Small intestine (tissue), 7 donors: Measurements from ENCODE around the gene CCDC190. TPM values are rescaled to one million over a fixed set of nuclear protein-coding genes. Genes with fewer than 3 reads are reported as not detected.

Experiments used
- DNase-seq, 2 donors: peaks; one replicate each; pipeline versions ENCODE4 v3.0.0 to v3.0.0-alpha.2; 2013
- FAIRE-seq: peaks from 2 replicates; lab custom pipeline; 2012; peaks lifted over from hg19 to GRCh38; lab: Jason Lieb, UNC
- H3K27ac ChIP-seq, 3 donors: one replicate each; pipeline ENCODE4 v1.5.1; 2013; ENCODE audit warnings: low read length in 2 of 3, mild to moderate bottlenecking in 2 of 3, control low read depth in 1 of 3, inconsistent platforms in 1 of 3, low read depth in 1 of 3, moderate library complexity in 1 of 3
- H3K27me3 ChIP-seq, 3 donors: one replicate each; pipeline ENCODE4 v1.6.1; 2013; ENCODE audit warnings: low read length in 3 of 3, inconsistent platforms in 1 of 3; ENCODE audit not compliant: control insufficient read depth in 3 of 3, insufficient read depth in 3 of 3
- H3K36me3 ChIP-seq, 3 donors: one replicate each; pipeline ENCODE4 v1.6.1; 2013; ENCODE audit warnings: low read length in 3 of 3, inconsistent platforms in 1 of 3, low read depth in 1 of 3, mild to moderate bottlenecking in 1 of 3, moderate library complexity in 1 of 3; ENCODE audit not compliant: control insufficient read depth in 3 of 3, insufficient read depth in 2 of 3
- H3K4me1 ChIP-seq, 3 donors: one replicate each; pipeline ENCODE4 v1.6.1; 2013; ENCODE audit warnings: low read length in 2 of 3, inconsistent platforms in 1 of 3, low read depth in 1 of 3, mild to moderate bottlenecking in 1 of 3, moderate library complexity in 1 of 3; ENCODE audit not compliant: control insufficient read depth in 3 of 3, insufficient read depth in 2 of 3
- H3K4me3 ChIP-seq, 3 donors: one replicate each; pipeline ENCODE4 v1.5.1; 2013; ENCODE audit warnings: low read length in 3 of 3, control low read depth in 1 of 3, inconsistent platforms in 1 of 3, low read depth in 1 of 3, mild to moderate bottlenecking in 1 of 3, moderate library complexity in 1 of 3
- H3K9me3 ChIP-seq, 2 donors: one replicate each; pipeline ENCODE4 v1.6.1; 2013; ENCODE audit warnings: low read depth in 1 of 2, low read length in 1 of 2; ENCODE audit not compliant: control insufficient read depth in 2 of 2, insufficient read depth in 1 of 2
- WGBS, 3 donors: extraction: QIAGEN DNeasy Blood & Tissue Kit; methylation state at CpG; one replicate each; pipeline ENCODE4 v1.1.7; 2013; 5-methylcytosine and 5-hydroxymethylcytosine counted together
- polyA plus RNA-seq, 4 donors: library from polyadenylated mRNA; stranded (reverse) in 3 of 4; unstranded in 1 of 4; fragments of 200-250 nt in 3 of 4; fragments of 120-200 nt in 1 of 4; gene quantifications; one replicate each; pipeline versions ENCODE4 v1.2.1 to v1.2.3, GENCODE V29; 2013
- donor health status: healthy with polysubstance abuse.
- donor health status: control.
- donor health status: control.
- donor health status: Bipolar disorder and iron deficiency.
- donor health status: healthy.

CCDC190 gene
- polyA plus RNA-seq, 4 donors, result 0.06 TPM; not detected in 3

- 63 to 83% (median 77%) methylated on average over 4 of the region's 4 CpGs for WGBS, 3 donors
- FAIRE-seq (no peak), DNase-seq (no peak)
- no peak overlapping the region for H3K27ac ChIP-seq
- H3K4me3 ChIP-seq, result no peak overlapping the region
- H3K4me1 ChIP-seq, result no peaks in the 10 kb centered on the region
- peaks cover 0 to 2% (median 0%) of the 10 kb centered on the region in 3 donors for H3K27me3 ChIP-seq
- H3K36me3 ChIP-seq, result no peaks in the 10 kb centered on the region
- H3K9me3 ChIP-seq, result no peaks in the 10 kb centered on the region
Measured at GRCh38 chr1:162855461-162856150, 5.4 kb downstream of the CCDC190 start.

- peak; percentile 72 for FAIRE-seq
- peaks cover 0 to 2% (median 0%) of the 10 kb centered on the region in 3 donors for H3K27me3 ChIP-seq
Measured at GRCh38 chr1:162854245-162854882, 6.6 kb downstream of the CCDC190 start.

GRCh38 chr1:162851341-162851740, 9.6 kb downstream of the CCDC190 start:
- Histone ChIP-seq H3K27ac (no peak overlapping the region), H3K4me3 (no peak overlapping the region), H3K9me3 (no peaks in the 10 kb centered on the region), H3K36me3 (no peaks in the 10 kb centered on the region), H3K4me1 (no peaks in the 10 kb centered on the region), H3K27me3 (peaks cover 0 to 2% (median 0%) of the 10 kb centered on the region in 3 donors)
- FAIRE-seq, result no peak
- WGBS, 3 donors, result 79 to 89% (median 85%) methylated on average over 1 of the region's 1 CpG
- DNase-seq, result no peak

More at GRCh38 chr1:162854245-162854882, 6.6 kb downstream of the CCDC190 start:
- H3K9me3 ChIP-seq, result no peaks in the 10 kb centered on the region
- DNase-seq, result peak; percentile 63 to 68
- no peaks in the 10 kb centered on the region for H3K36me3 ChIP-seq
- H3K4me3 ChIP-seq, result no peak overlapping the region
- WGBS, 3 donors, result 31 to 37% (median 32%) methylated on average over 4 of the region's 4 CpGs
- H3K27ac ChIP-seq, result no peak overlapping the region
- H3K4me1 ChIP-seq, result no peaks in the 10 kb centered on the region

GRCh38 chr1:162849711-162850110, 11.3 kb downstream of the CCDC190 start:
- no peaks in the 10 kb centered on the region for H3K4me1 ChIP-seq
- H3K27me3 ChIP-seq, result peaks cover 0 to 2% (median 0%) of the 10 kb centered on the region in 3 donors
- H3K36me3 ChIP-seq, result no peaks in the 10 kb centered on the region
- WGBS, 3 donors, result 45 to 55% (median 54%) methylated on average over 2 of the region's 2 CpGs
- H3K27ac ChIP-seq, result no peak overlapping the region
- no peak overlapping the region for H3K4me3 ChIP-seq
- no peaks in the 10 kb centered on the region for H3K9me3 ChIP-seq
- FAIRE-seq (no peak), DNase-seq (no peak)

GRCh38 chr1:162847839-162848453, 13.0 kb downstream of the CCDC190 start:
- Histone ChIP-seq H3K9me3 (no peaks in the 10 kb centered on the region), H3K4me3 (no peak overlapping the region), H3K4me1 (no peaks in the 10 kb centered on the region), H3K36me3 (no peaks in the 10 kb centered on the region), H3K27ac (no peak overlapping the region), H3K27me3 (peaks cover 0 to 2% (median 0%) of the 10 kb centered on the region in 3 donors)
- DNase-seq, result peak; percentile 67
- 6 to 11% (median 9%) methylated on average over 3 of the region's 3 CpGs for WGBS, 3 donors
- FAIRE-seq, result peak; percentile 33

GRCh38 chr1:162846256-162847212, 14.4 kb downstream of the CCDC190 start:
- no peaks in the 10 kb centered on the region for H3K36me3 ChIP-seq
- H3K27me3 ChIP-seq, result no peaks in the 10 kb centered on the region
- FAIRE-seq (no peak), DNase-seq (no peak)
- H3K27ac ChIP-seq, result no peak overlapping the region
- H3K4me1 ChIP-seq, result no peaks in the 10 kb centered on the region
- no peaks in the 10 kb centered on the region for H3K9me3 ChIP-seq
- WGBS, 3 donors, result 87 to 90% (median 88%) methylated on average over 16 of the region's 16 CpGs
- H3K4me3 ChIP-seq, result no peak overlapping the region

GRCh38 chr1:162844153-162844552, 16.8 kb downstream of the CCDC190 start:
- Histone ChIP-seq H3K36me3 (no peaks in the 10 kb centered on the region), H3K27ac (no peak overlapping the region), H3K4me1 (no peaks in the 10 kb centered on the region), H3K9me3 (no peaks in the 10 kb centered on the region), H3K27me3 (no peaks in the 10 kb centered on the region), H3K4me3 (no peak overlapping the region)
- DNase-seq (no peak), FAIRE-seq (no peak)
- 71 to 90% (median 82%) methylated on average over 1 of the region's 1 CpG for WGBS, 3 donors
